Stimulated activated CD8-positive, alpha-beta memory T cell treated with anti-CD3 and anti-CD28 coated beads, Interleukin-15, amount 100 ng/mL, for 48 hours (primary cell): ENCODE measurements around the gene GPRIN1.
"Not testable (repeated sequence)": the region's sequence is repeated elsewhere in the genome, so short reads cannot be mapped to it uniquely, and the experiment has no call there.

Source experiments
- DNase-seq, 2 donors: peaks; one replicate each; pipeline ENCODE4 v3.0.0-alpha.2; 2020; ENCODE audit warnings: low read depth in 2 of 2

Gene GPRIN1

GRCh38 chr5:176575066-176575465, 34.9 kb downstream of the GPRIN1 start:
- DNase-seq: no peak

- DNase-seq: no peak
Observed at GRCh38 chr5:176574297-176574591, 35.7 kb downstream of the GPRIN1 start.

- peak; percentile 45 to 50 for DNase-seq
Observed at GRCh38 chr5:176573564-176574296, 36.2 kb downstream of the GPRIN1 start.

- no peak for DNase-seq
Observed at GRCh38 chr5:176570044-176570443, 39.9 kb downstream of the GPRIN1 start.

GRCh38 chr5:176568657-176569056, 41.3 kb downstream of the GPRIN1 start:
- DNase-seq: no peak

GRCh38 chr5:176565760-176566288, 44.1 kb downstream of the GPRIN1 start:
- DNase-seq: no peak

GRCh38 chr5:176564002-176564401, 46.0 kb downstream of the GPRIN1 start:
- no peak for DNase-seq

- DNase-seq: no peak
Observed at GRCh38 chr5:176562189-176562588, 47.8 kb downstream of the GPRIN1 start.

- no peak for DNase-seq
Observed at GRCh38 chr5:176561259-176561658, 48.7 kb downstream of the GPRIN1 start.

- no peak for DNase-seq
Observed at GRCh38 chr5:176560364-176560763, 49.6 kb downstream of the GPRIN1 start.

- no peak for DNase-seq
Observed at GRCh38 chr5:176559683-176560082, 50.3 kb downstream of the GPRIN1 start.

- no peak for DNase-seq
Observed at GRCh38 chr5:176557846-176558245, 52.1 kb downstream of the GPRIN1 start.

- no peak for DNase-seq
Observed at GRCh38 chr5:176553260-176554085, 56.5 kb downstream of the GPRIN1 start.

- no peak for DNase-seq
Observed at GRCh38 chr5:176552332-176552869, 57.6 kb downstream of the GPRIN1 start.

GRCh38 chr5:176550937-176551336, 59.0 kb downstream of the GPRIN1 start:
- not testable (repeated sequence) for DNase-seq

- no peak for DNase-seq
Observed at GRCh38 chr5:176550275-176550831, 59.6 kb downstream of the GPRIN1 start.

GRCh38 chr5:176549871-176550270, 60.1 kb downstream of the GPRIN1 start:
- no peak for DNase-seq

GRCh38 chr5:176548967-176549444, 61.0 kb downstream of the GPRIN1 start, which contains the start of gene CDHR2:
CDHR2 (plus strand) TSS chr5:176549342; CDS start chr5:176565353, 16,011 bp downstream.
- no peak for DNase-seq

GRCh38 chr5:176547802-176548201, 62.2 kb downstream of the GPRIN1 start:
- no peak for DNase-seq
